HL-60 (cell line): ENCODE results near the gene ADAM12.

Source experiments
- DNase-seq, 2 experiments: peaks; one replicate each; pipeline ENCODE4 v3.0.0-alpha.2; 2010 to 2020; ENCODE audit warnings: low read depth in 1 of 2, low spot score in 1 of 2
- H3K27ac ChIP-seq: fragments of 250-450 bp; sonication (Bioruptor Pico); replicated peaks from 2 replicates; pipeline ENCODE4 v1.5.1; 2020; ENCODE audit warnings: mild to moderate bottlenecking, moderate library complexity
- H3K27me3 ChIP-seq: fragments of 250-450 bp; sonication (Bioruptor Pico); 2 replicates; pipeline ENCODE4 v1.5.1; 2021; ENCODE audit warnings: mild to moderate bottlenecking, moderate library complexity; ENCODE audit not compliant: insufficient read depth, poor library complexity, severe bottlenecking
- H3K4me3 ChIP-seq: replicated peaks from 2 replicates; pipeline ENCODE4 v1.5.1; 2011; ENCODE audit warnings: mild to moderate bottlenecking, control low read depth, low read length; ENCODE audit not compliant: insufficient read depth
- CTCF ChIP-seq: IDR thresholded peaks from one replicate; pipeline ENCODE4 v1.5.1; 2011; ENCODE audit warnings: low read length, control low read depth, inconsistent platforms; ENCODE audit not compliant: insufficient read depth
- GABPA ChIP-seq: IDR thresholded peaks from 2 replicates; pipeline ENCODE4 v1.6.1; 2012; ENCODE audit warnings: low read depth
- POLR2AphosphoS5 ChIP-seq: IDR thresholded peaks from 2 replicates; pipeline ENCODE4 v1.6.1; 2012; ENCODE audit warnings: low read depth
- REST ChIP-seq: IDR thresholded peaks from 2 replicates; pipeline ENCODE4 v1.6.1; 2012; ENCODE audit warnings: low read depth; ENCODE audit not compliant: insufficient replicate concordance
- SPI1 ChIP-seq: IDR thresholded peaks from 2 replicates; pipeline ENCODE4 v1.6.1; 2012; ENCODE audit warnings: low read depth, mild to moderate bottlenecking, borderline replicate concordance

Gene ADAM12

GRCh38 chr10:126417220-126417825 is 29.0 kb upstream of the ADAM12 start:
- Histone ChIP-seq H3K4me3 (no peak overlapping the region), H3K27ac (no peak overlapping the region), H3K27me3 (peaks cover 6% of the 10 kb centered on the region)
- no peak for DNase-seq
- TF ChIP-seq CTCF, result no peak
- TF ChIP-seq GABPA, result no peak
- no peak for TF ChIP-seq REST
- no peak for TF ChIP-seq POLR2AphosphoS5
- no peak for TF ChIP-seq SPI1

- no peak for DNase-seq
- TF ChIP-seq CTCF, result no peak
- TF ChIP-seq SPI1, result no peak
- no peak for TF ChIP-seq POLR2AphosphoS5
- no peak for TF ChIP-seq GABPA
- TF ChIP-seq REST, result no peak
- Histone ChIP-seq H3K27me3 (peaks cover 6% of the 10 kb centered on the region), H3K4me3 (no peak overlapping the region), H3K27ac (no peak overlapping the region)
These were observed 21.5 kb upstream of the ADAM12 start for GRCh38 chr10:126409821-126410220.

GRCh38 chr10:126408953-126409641 is 20.8 kb upstream of the ADAM12 start:
- no peak for DNase-seq
- H3K27me3 ChIP-seq, result peaks cover 6% of the 10 kb centered on the region
- no peak overlapping the region for H3K27ac ChIP-seq
- no peak overlapping the region for H3K4me3 ChIP-seq
- TF ChIP-seq SPI1, result no peak
- TF ChIP-seq POLR2AphosphoS5, result no peak
- no peak for TF ChIP-seq REST
- TF ChIP-seq CTCF, result no peak
- no peak for TF ChIP-seq GABPA
